Measurements from ENCODE around the gene SLCO2B1. TPM values are rescaled to one million over a fixed set of nuclear protein-coding genes. Genes with fewer than 3 reads are reported as not detected.

SLCO2B1 gene
- total and polyA plus RNA-seq, 2 donors from 2014 or later: 8.9 to 117 TPM

DNA sequence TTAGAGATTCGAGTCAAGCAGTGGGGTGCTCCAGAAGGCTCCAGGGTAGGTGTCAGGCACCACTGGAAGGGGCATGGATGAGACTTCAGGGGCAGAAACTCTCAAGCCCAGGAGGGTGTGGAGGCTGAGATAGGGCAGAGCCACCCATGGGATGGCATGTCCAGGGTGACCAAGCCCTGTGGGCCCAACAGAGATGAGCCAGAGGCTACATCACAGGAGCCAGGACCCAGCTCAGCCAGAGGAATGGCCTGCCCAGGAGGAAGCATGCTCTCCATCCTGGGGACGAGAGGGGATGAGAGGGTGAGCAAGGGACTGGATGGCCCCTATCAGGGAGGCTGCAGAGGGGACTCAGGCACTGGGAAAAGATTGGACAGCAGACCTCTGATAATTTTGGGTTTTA, 42.8 kb downstream of the SLCO2B1 start:
- intact Hi-C loops (cut with DNase I): loop anchor here (10.0 kb wide), 1 partner anchor 49 kb away; no protein-coding TSS in a partner anchor
- no peak for FAIRE-seq
- H3K27ac ChIP-seq (ENCODE audit: low read depth in 2 of 2, low read length in 2 of 2): no peak overlapping the region
- peaks cover 0 to 8% (median 3%) of the 10 kb centered on the region in 3 donors for H3K4me1 ChIP-seq (ENCODE audit: control insufficient read depth in 2 of 3, insufficient read depth in 2 of 3, low read depth in 1 of 3, low read length in 3 of 3)
- no peak overlapping the region for H3K9ac ChIP-seq (ENCODE audit: low read length in 3 of 3)
- H3K4me3 ChIP-seq (ENCODE audit: low read length in 3 of 3): no peak overlapping the region
- TF ChIP-seq CTCF (IDR thresholded peaks at IDR 0.05; ENCODE audit: borderline replicate concordance, extremely low read depth, insufficient read depth): no peak
- no peaks in the 10 kb centered on the region for H3K27me3 ChIP-seq (ENCODE audit: control insufficient read depth, insufficient read depth, low read length)
- no peaks in the 10 kb centered on the region for H3K36me3 ChIP-seq (ENCODE audit: control insufficient read depth in 2 of 3, insufficient read depth in 3 of 3, low read length in 3 of 3)
- H3K9me3 ChIP-seq (ENCODE audit: control insufficient read depth in 2 of 3, insufficient read depth in 1 of 3, low read length in 3 of 3): no peaks in the 10 kb centered on the region
- DNase-seq: no peak

- H3K4me3 ChIP-seq (ENCODE audit: low read length in 3 of 3): no peak overlapping the region
- no peaks in the 10 kb centered on the region for H3K27me3 ChIP-seq (ENCODE audit: control insufficient read depth, insufficient read depth, low read length)
- no peak for TF ChIP-seq CTCF (IDR thresholded peaks at IDR 0.05; ENCODE audit: borderline replicate concordance, extremely low read depth, insufficient read depth)
- intact Hi-C loops (cut with DNase I): loop anchor here (10.0 kb wide), 1 partner anchor 49 kb away; no protein-coding TSS in a partner anchor
- H3K9ac ChIP-seq (ENCODE audit: low read length in 3 of 3): no peak overlapping the region
- DNase-seq (no peak), FAIRE-seq (no peak)
- H3K36me3 ChIP-seq (ENCODE audit: control insufficient read depth in 2 of 3, insufficient read depth in 3 of 3, low read length in 3 of 3): no peaks in the 10 kb centered on the region
- no peaks in the 10 kb centered on the region for H3K9me3 ChIP-seq (ENCODE audit: control insufficient read depth in 2 of 3, insufficient read depth in 1 of 3, low read length in 3 of 3)
- H3K4me1 ChIP-seq (ENCODE audit: control insufficient read depth in 2 of 3, insufficient read depth in 2 of 3, low read depth in 1 of 3, low read length in 3 of 3): peaks cover 0 to 8% (median 3%) of the 10 kb centered on the region in 3 donors
- H3K27ac ChIP-seq (ENCODE audit: low read depth in 2 of 2, low read length in 2 of 2): no peak overlapping the region
Measured at GRCh38 chr11:75194147-75194546, 43.2 kb downstream of the SLCO2B1 start.

GRCh38 chr11:75195167-75195962, 44.5 kb downstream of the SLCO2B1 start:
- no peak for FAIRE-seq
- Histone ChIP-seq H3K27me3 (ENCODE audit: control insufficient read depth, insufficient read depth, low read length) (no peaks in the 10 kb centered on the region), H3K4me3 (ENCODE audit: low read length in 3 of 3) (no peak overlapping the region), H3K9ac (ENCODE audit: low read length in 3 of 3) (no peak overlapping the region), H3K9me3 (ENCODE audit: control insufficient read depth in 2 of 3, insufficient read depth in 1 of 3, low read length in 3 of 3) (no peaks in the 10 kb centered on the region), H3K27ac (ENCODE audit: low read depth in 2 of 2, low read length in 2 of 2) (peak overlapping the region in 1 of 2 donors; percentile 5), H3K36me3 (ENCODE audit: control insufficient read depth in 2 of 3, insufficient read depth in 3 of 3, low read length in 3 of 3) (no peaks in the 10 kb centered on the region), H3K4me1 (ENCODE audit: control insufficient read depth in 2 of 3, insufficient read depth in 2 of 3, low read depth in 1 of 3, low read length in 3 of 3) (peaks cover 0 to 8% (median 3%) of the 10 kb centered on the region in 3 donors)
- intact Hi-C loops (cut with DNase I): loop anchor here (10.0 kb wide), 1 partner anchor 51 kb away; no protein-coding TSS in a partner anchor
- no peak for DNase-seq
- no peak for TF ChIP-seq CTCF (IDR thresholded peaks at IDR 0.05; ENCODE audit: borderline replicate concordance, extremely low read depth, insufficient read depth)
